ENCODE data around the gene ZC3H6. TPM values are rescaled to one million over a fixed set of nuclear protein-coding genes. Genes with fewer than 3 reads are reported as not detected.

Gene ZC3H6
- total and polyA plus RNA-seq, 5 donors from 2014 or later = 5.1 to 18.7 (median 7.1) TPM

DNA sequence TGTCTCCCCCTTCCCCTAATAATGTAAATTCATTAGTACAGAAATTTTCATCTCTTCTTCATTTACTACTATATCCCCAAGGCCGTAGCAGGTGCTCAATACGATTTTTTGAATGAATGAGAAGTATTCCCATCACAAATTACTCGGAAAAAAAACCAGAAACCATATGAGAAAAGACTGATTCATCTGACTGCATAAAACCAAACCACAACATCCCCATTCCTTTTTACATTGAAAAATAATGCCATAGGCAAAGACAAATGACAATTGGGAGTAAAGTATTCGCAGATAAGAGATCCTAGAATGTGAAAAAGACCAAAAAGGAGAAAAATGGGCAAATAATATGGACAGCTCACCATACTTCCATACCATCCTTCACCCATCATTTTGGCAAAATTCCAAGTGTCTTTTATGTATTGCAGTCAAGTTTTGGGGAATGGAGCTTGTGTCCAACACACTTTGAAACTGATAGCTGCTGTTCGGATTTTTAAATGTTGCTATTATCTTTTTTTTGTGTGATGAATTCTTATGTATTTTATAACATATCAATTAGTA lies 22.1 kb upstream of the ZC3H6 start:
- Histone ChIP-seq H3K4me1 (ENCODE audit: control insufficient read depth, insufficient read depth, low read length, poor library complexity, severe bottlenecking) (peaks cover 23% of the 10 kb centered on the region), H3K4me3 (ENCODE audit: low read depth, low read length) (no peak overlapping the region), H3K27me3 (ENCODE audit: control insufficient read depth, insufficient read depth, low read length) (no peaks in the 10 kb centered on the region), H3K27ac (ENCODE audit: insufficient read depth, low read length, poor library complexity, severe bottlenecking) (no peak overlapping the region), H3K36me3 (ENCODE audit: control insufficient read depth, insufficient read depth, low read length) (peaks cover 12% of the 10 kb centered on the region), H3K9me3 (ENCODE audit: control insufficient read depth in 2 of 2, low read length in 2 of 2) (no peaks in the 10 kb centered on the region)
- DNase-seq (no peak), ATAC-seq (ENCODE audit: low read depth in 2 of 2) (no peak)
- H3K4me3 Mint-ChIP-seq = peak overlapping the region; percentile 90 to 93 (median 92)
- H3K36me3 Mint-ChIP-seq = peaks cover 3% of the 10 kb centered on the region
- no peaks in the 10 kb centered on the region for H3K27me3 Mint-ChIP-seq
- H3K4me1 Mint-ChIP-seq = peaks cover 5 to 14% (median 12%) of the 10 kb centered on the region in 4 donors
- no peaks in the 10 kb centered on the region for H3K9me3 Mint-ChIP-seq
- peak overlapping the region in 1 of 3 donors; percentile 92 for H3K27ac Mint-ChIP-seq

DNA sequence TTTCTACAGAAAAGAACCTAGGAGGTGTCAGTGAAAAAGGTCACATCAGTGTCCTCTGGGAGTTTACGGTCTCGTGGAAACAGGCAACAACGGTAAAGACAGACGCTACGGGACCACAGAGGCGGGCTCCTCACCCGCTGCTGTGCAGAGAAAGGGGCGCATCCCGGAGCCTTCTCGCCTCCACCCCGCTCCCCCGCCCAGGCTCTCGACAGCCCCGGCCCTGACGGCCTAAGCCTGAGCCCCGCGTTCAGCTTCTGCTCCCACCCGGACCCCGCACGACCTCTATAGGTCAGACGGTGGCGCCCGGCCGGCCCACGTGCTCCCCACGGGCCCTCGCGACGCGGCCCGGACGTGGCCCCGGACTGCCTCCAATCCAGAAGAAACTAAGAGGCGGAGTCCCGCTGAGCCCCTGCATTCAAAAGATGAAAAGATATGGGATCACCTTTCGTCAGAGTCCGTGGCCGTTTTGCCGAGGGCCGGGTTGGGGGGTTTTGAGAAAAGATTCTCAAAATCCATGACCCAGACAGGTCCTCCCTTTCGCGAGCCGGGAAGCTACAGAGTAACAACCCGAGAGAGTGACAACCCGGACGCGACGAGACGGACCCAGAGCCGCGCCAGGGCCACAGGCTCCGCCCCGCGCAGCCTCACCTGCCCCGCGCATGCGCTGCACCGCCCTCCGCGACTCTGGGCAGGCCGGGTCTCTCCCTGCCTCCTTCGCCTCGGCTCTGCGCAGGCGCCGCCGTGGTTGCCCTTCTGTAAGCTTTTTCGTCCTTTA lies 20.7 kb upstream of the ZC3H6 start, which contains the start of gene ZC3H8:
Gene ZC3H8, minus strand, starts transcription at position 577 of the 775 bp plus-strand sequence. Its CDS starts 61 bp downstream, at position 516.
- Histone ChIP-seq H3K27me3 (ENCODE audit: control insufficient read depth, insufficient read depth, low read length) (no peaks in the 10 kb centered on the region), H3K4me3 (ENCODE audit: low read depth, low read length) (peak within 1 kb of the TSS; percentile 95), H3K36me3 (ENCODE audit: control insufficient read depth, insufficient read depth, low read length) (peaks cover 4% of the 10 kb centered on the region), H3K27ac (ENCODE audit: insufficient read depth, low read length, poor library complexity, severe bottlenecking) (peak within 1 kb of the TSS; percentile 93), H3K9me3 (ENCODE audit: control insufficient read depth in 2 of 2, low read length in 2 of 2) (no peaks in the 10 kb centered on the region), H3K4me1 (ENCODE audit: control insufficient read depth, insufficient read depth, low read length, poor library complexity, severe bottlenecking) (peaks cover 23% of the 10 kb centered on the region)
- H3K4me3 Mint-ChIP-seq = peak within 1 kb of the TSS; percentile 90 to 93 (median 92)
- no peaks in the 10 kb centered on the region for H3K9me3 Mint-ChIP-seq
- peak; percentile 92 to 96 (median 95) for DNase-seq
- H3K27ac Mint-ChIP-seq = peak within 1 kb of the TSS; percentile 92 to 95 (median 93)
- peaks cover 9 to 18% (median 14%) of the 10 kb centered on the region in 4 donors for H3K4me1 Mint-ChIP-seq
- peak; percentile 95 to 96 for ATAC-seq (ENCODE audit: low read depth in 2 of 2)
- H3K27me3 Mint-ChIP-seq = no peaks in the 10 kb centered on the region
- H3K36me3 Mint-ChIP-seq = no peaks in the 10 kb centered on the region

GRCh38 chr2:112255875-112256274 lies 19.5 kb upstream of the ZC3H6 start:
- Histone ChIP-seq H3K36me3 (ENCODE audit: control insufficient read depth, insufficient read depth, low read length) (no peaks in the 10 kb centered on the region), H3K27ac (ENCODE audit: insufficient read depth, low read length, poor library complexity, severe bottlenecking) (no peak overlapping the region), H3K9me3 (ENCODE audit: control insufficient read depth in 2 of 2, low read length in 2 of 2) (no peaks in the 10 kb centered on the region), H3K4me1 (ENCODE audit: control insufficient read depth, insufficient read depth, low read length, poor library complexity, severe bottlenecking) (peaks cover 23% of the 10 kb centered on the region), H3K4me3 (ENCODE audit: low read depth, low read length) (no peak overlapping the region), H3K27me3 (ENCODE audit: control insufficient read depth, insufficient read depth, low read length) (no peaks in the 10 kb centered on the region)
- peak overlapping the region in 3 of 4 donors; percentile 90 to 93 (median 91) for H3K4me3 Mint-ChIP-seq
- DNase-seq = no peak
- peak overlapping the region in 1 of 3 donors; percentile 70 for H3K27ac Mint-ChIP-seq
- peaks cover 13 to 18% (median 15%) of the 10 kb centered on the region in 4 donors for H3K4me1 Mint-ChIP-seq
- H3K9me3 Mint-ChIP-seq = no peaks in the 10 kb centered on the region
- no peaks in the 10 kb centered on the region for H3K27me3 Mint-ChIP-seq
- ATAC-seq (ENCODE audit: low read depth in 2 of 2) = no peak
- no peaks in the 10 kb centered on the region for H3K36me3 Mint-ChIP-seq

- peak overlapping the region in 2 of 4 donors; percentile 17 to 42 for H3K4me3 Mint-ChIP-seq
- H3K4me1 ChIP-seq (ENCODE audit: control insufficient read depth, insufficient read depth, low read length, poor library complexity, severe bottlenecking) = peaks cover 23% of the 10 kb centered on the region
- no peak overlapping the region for H3K4me3 ChIP-seq (ENCODE audit: low read depth, low read length)
- H3K4me1 Mint-ChIP-seq = peaks cover 13 to 18% (median 15%) of the 10 kb centered on the region in 4 donors
- no peaks in the 10 kb centered on the region for H3K36me3 ChIP-seq (ENCODE audit: control insufficient read depth, insufficient read depth, low read length)
- no peaks in the 10 kb centered on the region for H3K36me3 Mint-ChIP-seq
- no peaks in the 10 kb centered on the region for H3K9me3 Mint-ChIP-seq
- no peaks in the 10 kb centered on the region for H3K27me3 Mint-ChIP-seq
- no peak for DNase-seq
- no peaks in the 10 kb centered on the region for H3K27me3 ChIP-seq (ENCODE audit: control insufficient read depth, insufficient read depth, low read length)
- no peak overlapping the region for H3K27ac ChIP-seq (ENCODE audit: insufficient read depth, low read length, poor library complexity, severe bottlenecking)
- no peak overlapping the region for H3K27ac Mint-ChIP-seq
- H3K9me3 ChIP-seq (ENCODE audit: control insufficient read depth in 2 of 2, low read length in 2 of 2) = no peaks in the 10 kb centered on the region
- ATAC-seq (ENCODE audit: low read depth in 2 of 2) = no peak
These were observed 18.7 kb upstream of the ZC3H6 start for GRCh38 chr2:112256654-112257053.

- Mint-ChIP-seq H3K4me1 (peaks cover 13 to 18% (median 15%) of the 10 kb centered on the region in 4 donors), H3K27ac (no peak overlapping the region), H3K27me3 (no peaks in the 10 kb centered on the region), H3K9me3 (peaks cover 0 to 1% (median 0%) of the 10 kb centered on the region in 7 donors), H3K4me3 (peak overlapping the region in 1 of 4 donors; percentile 11), H3K36me3 (no peaks in the 10 kb centered on the region)
- Histone ChIP-seq H3K4me1 (ENCODE audit: control insufficient read depth, insufficient read depth, low read length, poor library complexity, severe bottlenecking) (peaks cover 16% of the 10 kb centered on the region), H3K36me3 (ENCODE audit: control insufficient read depth, insufficient read depth, low read length) (no peaks in the 10 kb centered on the region), H3K27ac (ENCODE audit: insufficient read depth, low read length, poor library complexity, severe bottlenecking) (no peak overlapping the region), H3K4me3 (ENCODE audit: low read depth, low read length) (no peak overlapping the region), H3K9me3 (ENCODE audit: control insufficient read depth in 2 of 2, low read length in 2 of 2) (no peaks in the 10 kb centered on the region), H3K27me3 (ENCODE audit: control insufficient read depth, insufficient read depth, low read length) (no peaks in the 10 kb centered on the region)
- DNase-seq (no peak), ATAC-seq (ENCODE audit: low read depth in 2 of 2) (no peak)
These were observed 17.8 kb upstream of the ZC3H6 start for GRCh38 chr2:112257575-112257974.

- Mint-ChIP-seq H3K4me1 (peaks cover 0 to 13% (median 5%) of the 10 kb centered on the region in 4 donors), H3K9me3 (peaks cover 0 to 6% (median 0%) of the 10 kb centered on the region in 7 donors), H3K27me3 (no peaks in the 10 kb centered on the region), H3K4me3 (peak overlapping the region in 3 of 4 donors; percentile 7 to 71 (median 63)), H3K27ac (peak overlapping the region in 2 of 3 donors; percentile 80 to 83), H3K36me3 (no peaks in the 10 kb centered on the region)
- H3K9me3 ChIP-seq (ENCODE audit: control insufficient read depth in 2 of 2, low read length in 2 of 2) = peaks cover 0 to 3% of the 10 kb centered on the region in 2 experiments
- H3K27me3 ChIP-seq (ENCODE audit: control insufficient read depth, insufficient read depth, low read length) = no peaks in the 10 kb centered on the region
- H3K36me3 ChIP-seq (ENCODE audit: control insufficient read depth, insufficient read depth, low read length) = no peaks in the 10 kb centered on the region
- H3K4me1 ChIP-seq (ENCODE audit: control insufficient read depth, insufficient read depth, low read length, poor library complexity, severe bottlenecking) = no peaks in the 10 kb centered on the region
- ATAC-seq (ENCODE audit: low read depth in 2 of 2) (peak; percentile 50 to 53), DNase-seq (peak; percentile 69 to 88 (median 83))
- H3K27ac ChIP-seq (ENCODE audit: insufficient read depth, low read length, poor library complexity, severe bottlenecking) = peak overlapping the region; percentile 2
- peak overlapping the region; percentile 55 for H3K4me3 ChIP-seq (ENCODE audit: low read depth, low read length)
These were observed 15.7 kb upstream of the ZC3H6 start for GRCh38 chr2:112259509-112260294.

DNA sequence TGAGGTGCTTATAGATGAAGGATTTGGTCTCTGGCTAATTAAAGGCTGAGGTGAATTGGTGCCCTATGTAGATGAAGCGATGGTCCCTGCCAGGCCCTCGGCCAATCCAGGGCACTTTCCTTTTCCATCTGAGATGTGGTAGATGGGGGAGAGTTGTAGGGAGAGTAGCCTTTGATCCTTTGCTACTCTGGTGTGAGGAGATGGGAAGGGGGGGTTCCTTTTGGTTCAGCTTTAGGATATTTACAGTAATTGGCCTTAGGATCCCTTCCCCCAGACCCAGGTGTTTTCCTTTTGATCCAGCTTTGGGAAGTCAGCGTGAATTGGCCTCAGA lies 15.1 kb upstream of the ZC3H6 start:
- H3K4me3 Mint-ChIP-seq = no peak overlapping the region
- no peak overlapping the region for H3K27ac Mint-ChIP-seq
- Histone ChIP-seq H3K4me1 (ENCODE audit: control insufficient read depth, insufficient read depth, low read length, poor library complexity, severe bottlenecking) (no peaks in the 10 kb centered on the region), H3K36me3 (ENCODE audit: control insufficient read depth, insufficient read depth, low read length) (no peaks in the 10 kb centered on the region), H3K4me3 (ENCODE audit: low read depth, low read length) (no peak overlapping the region), H3K27me3 (ENCODE audit: control insufficient read depth, insufficient read depth, low read length) (no peaks in the 10 kb centered on the region), H3K27ac (ENCODE audit: insufficient read depth, low read length, poor library complexity, severe bottlenecking) (no peak overlapping the region), H3K9me3 (ENCODE audit: control insufficient read depth in 2 of 2, low read length in 2 of 2) (peaks cover 0 to 3% of the 10 kb centered on the region in 2 experiments)
- ATAC-seq (ENCODE audit: low read depth in 2 of 2) (no peak), DNase-seq (no peak)
- peaks cover 0 to 13% (median 5%) of the 10 kb centered on the region in 4 donors for H3K4me1 Mint-ChIP-seq
- H3K9me3 Mint-ChIP-seq = peaks cover 0 to 6% (median 0%) of the 10 kb centered on the region in 7 donors
- no peaks in the 10 kb centered on the region for H3K27me3 Mint-ChIP-seq
- no peaks in the 10 kb centered on the region for H3K36me3 Mint-ChIP-seq

Measured in CD4-positive, CD25-positive, alpha-beta regulatory T cell (primary cell).